NCI-H2171 treated with DMSO at 0.1 percent for 48 hours (cell line): ENCODE measurements around the gene PPT2.

Experiments used
- DNase-seq: peaks from one replicate; lab custom pipeline; 2025; lab: John Stamatoyannopoulos, UW

The PPT2 gene

GRCh38 chr6:32151863-32152768 lies 1.8 kb upstream of the PPT2 start, which contains the start of gene PRRT1:
Gene PRRT1 (minus strand): TSS chr6:32151939. CDS start chr6:32151827, 112 bp downstream.
- no peak for DNase-seq

DNA sequence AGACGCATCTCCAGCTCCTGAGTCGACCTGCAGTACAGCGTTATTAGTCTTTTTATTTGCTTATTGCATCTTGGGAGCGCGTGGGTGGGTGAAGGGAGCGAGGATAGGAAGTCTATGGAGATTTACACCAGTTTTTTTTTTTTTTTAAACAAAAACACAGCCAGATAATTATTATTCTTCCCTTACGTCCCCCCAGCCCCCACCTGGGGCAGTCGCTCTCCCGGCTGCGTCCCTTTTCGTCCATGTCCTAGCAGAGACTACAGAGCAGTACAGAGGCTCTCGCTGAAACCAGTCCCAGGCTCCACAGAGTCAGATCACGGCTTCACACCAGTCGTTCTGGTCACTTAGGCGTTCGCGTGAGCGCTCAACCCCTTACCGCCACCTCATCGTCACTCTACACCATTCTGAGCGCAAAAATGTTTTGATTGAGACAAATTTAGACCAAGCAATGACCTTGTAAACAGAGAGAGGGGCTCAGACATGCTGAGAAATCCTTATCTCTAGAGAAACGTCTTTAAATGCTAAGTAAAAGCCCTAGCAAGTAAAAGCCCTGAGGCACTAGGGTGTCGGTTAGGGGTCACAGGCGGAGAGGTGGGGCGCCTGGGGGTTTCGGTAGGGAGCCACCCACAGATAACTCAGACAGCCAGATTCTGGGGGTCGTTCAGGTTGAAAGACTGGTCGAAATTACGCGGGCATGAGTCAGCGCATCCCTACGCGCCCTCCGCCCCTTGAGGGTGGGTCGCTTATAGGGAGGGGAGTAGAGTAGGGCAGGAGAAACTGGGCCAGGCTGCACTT lies 975 bp upstream of the PPT2 start:
- DNase-seq = no peak

- peak; percentile 69 for DNase-seq
Measured at GRCh38 chr6:32154514-32155161, 697 bp downstream of the PPT2 start.

- DNase-seq = no peak
Measured at GRCh38 chr6:32156891-32157290, 3.0 kb downstream of the PPT2 start.

DNA sequence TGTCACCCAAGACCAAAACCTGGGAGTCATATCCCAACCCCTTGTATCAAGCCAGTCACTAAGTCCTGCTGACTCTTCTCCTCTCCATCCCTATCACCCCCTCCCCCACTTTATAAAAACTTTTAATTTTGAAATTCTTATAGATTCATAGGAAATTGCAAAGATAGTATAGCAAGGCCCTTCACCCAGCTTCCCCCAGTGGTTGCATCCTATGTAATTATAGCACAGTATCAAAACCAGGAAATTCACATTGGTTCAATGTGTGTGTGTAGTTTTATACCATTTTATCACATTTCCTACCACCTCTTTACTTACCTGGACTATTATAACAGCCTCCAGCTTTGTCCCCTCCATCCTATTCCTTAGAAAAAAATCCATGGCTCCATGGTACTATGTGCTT lies 4.1 kb downstream of the PPT2 start:
- no peak for DNase-seq

- no peak for DNase-seq
Measured at GRCh38 chr6:32163559-32164258, 9.8 kb downstream of the PPT2 start.

DNA sequence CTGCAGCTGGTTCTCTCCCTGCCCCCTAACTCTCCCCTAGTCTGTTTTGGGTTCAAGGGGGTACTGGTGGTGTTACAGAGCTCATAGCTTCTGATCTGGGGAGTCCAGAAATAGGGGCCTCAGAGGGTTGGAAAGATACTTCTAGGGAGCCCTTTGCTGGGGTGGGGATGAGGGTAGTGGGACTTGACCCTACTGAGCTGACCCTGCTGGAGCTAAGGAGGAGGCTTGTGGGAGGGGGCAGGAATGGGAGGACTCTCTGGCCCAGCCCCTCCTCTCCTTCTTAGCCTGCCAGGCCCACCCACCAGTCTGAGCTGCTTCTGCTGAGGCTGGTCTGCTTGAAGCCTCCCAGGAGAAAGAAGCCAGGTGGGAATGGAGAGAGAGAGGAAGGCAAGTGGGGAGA lies 10.4 kb downstream of the PPT2 start, which contains the start of gene EGFL8:
Gene EGFL8 (plus strand): TSS at position 301 of the 400 bp plus-strand sequence. CDS start 1,571 bp downstream, outside the sequence.
- no peak for DNase-seq

GRCh38 chr6:32166411-32167061 lies 12.6 kb downstream of the PPT2 start:
- no peak for DNase-seq

GRCh38 chr6:32167154-32167760 lies 13.3 kb downstream of the PPT2 start:
- DNase-seq = no peak

DNA sequence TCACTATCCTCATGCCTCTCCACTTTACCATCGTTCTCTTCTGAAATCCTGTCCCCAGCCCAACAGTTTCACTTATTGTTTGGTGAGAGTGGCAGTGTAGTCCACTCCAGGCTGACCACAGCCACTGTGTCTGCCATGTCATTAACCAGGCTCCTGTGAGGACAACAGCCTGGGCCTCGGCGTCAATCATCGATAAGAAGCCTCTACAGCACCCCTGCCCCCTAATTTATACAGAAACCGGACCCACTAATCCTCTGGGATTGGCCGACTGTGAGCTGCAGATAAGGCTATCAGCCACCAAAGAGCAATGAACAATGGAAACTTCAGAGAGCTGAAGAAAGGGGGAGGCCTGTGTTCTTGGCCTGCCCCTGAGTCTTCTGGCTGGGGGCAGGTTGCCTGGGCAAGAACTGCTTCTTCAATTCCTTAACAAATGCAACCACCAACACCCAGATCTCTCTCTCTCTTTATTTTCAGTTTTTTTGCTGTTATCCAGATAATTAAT lies 13.9 kb downstream of the PPT2 start:
- no peak for DNase-seq

DNA sequence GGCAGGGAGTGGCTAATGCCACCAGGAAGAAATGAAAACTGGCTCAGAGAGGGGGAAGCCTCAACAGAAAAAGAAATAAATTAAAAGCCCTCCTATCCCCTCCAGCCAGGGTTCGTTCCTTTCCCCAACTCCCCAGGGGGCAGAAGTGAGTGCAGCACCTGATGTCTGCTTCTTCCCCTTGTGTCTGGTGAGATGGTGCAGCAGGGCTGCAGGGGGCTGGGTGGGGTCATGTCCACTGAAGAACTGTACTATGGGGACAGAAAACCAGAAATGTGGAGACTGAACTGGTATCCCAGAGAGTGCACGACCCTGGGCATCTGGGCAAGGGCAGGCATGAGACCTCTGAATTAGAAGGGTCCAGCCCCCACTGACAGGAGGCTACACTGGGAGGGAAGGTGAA lies 14.4 kb downstream of the PPT2 start:
- DNase-seq = no peak

DNA sequence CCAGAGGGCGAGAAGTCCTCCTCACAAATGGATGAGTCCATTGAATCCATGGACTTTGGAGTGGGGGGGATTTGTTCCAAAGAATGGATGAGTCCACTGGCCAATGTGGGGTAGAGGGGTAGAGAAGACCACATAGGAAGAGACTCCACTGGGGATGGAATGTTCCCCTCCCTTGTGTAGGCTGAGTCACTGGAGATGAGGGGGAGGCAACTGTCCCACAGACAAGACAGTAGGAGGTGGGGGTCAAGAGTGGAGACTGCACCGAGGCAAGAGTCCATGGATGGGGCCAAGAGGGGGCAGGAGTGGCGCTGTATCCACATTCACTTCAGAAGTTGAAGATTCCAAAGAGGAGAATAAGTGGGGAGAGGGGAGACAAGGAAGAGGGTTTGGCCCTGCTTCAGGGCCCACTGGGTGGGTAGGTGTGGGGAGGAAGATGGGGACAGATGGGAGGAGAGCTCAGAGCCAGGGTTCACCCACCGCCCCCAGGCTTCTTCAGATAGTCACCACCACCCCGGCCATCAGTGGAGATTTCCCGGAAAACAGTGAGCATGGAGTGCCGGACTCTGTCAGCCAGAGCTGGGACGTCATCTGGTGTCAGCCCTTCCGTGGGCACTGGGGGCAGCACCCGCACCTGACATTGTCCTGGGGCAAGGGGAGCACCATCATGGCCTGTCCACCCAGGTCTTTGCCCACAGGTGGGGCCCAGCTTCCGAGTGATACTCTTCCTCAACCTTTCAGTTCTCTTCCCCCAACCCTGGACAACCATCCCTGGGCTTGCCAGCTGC lies 15.1 kb downstream of the PPT2 start:
- DNase-seq = no peak

DNA sequence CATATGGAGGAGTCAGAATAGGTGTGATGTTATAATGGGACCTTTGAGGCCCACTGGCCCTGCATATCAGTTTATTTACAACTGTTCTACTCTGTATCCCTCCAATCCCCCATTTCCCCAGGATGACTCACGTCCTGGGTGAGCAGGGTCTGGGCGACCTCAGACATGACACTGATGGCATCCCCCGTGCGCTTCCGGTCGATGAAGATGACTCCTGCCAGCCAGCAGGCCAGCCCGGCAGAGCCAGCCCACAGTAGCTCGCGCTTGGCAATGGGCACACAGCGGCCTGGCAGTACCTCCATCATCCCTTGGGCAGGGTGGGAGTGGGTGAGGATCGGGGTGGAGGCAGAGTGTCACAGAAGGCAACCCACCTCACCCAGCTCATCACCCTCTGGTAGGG lies 16.4 kb downstream of the PPT2 start:
- DNase-seq = no peak

- DNase-seq = no peak
Measured at GRCh38 chr6:32171234-32171633, 17.3 kb downstream of the PPT2 start.

GRCh38 chr6:32173051-32173727 lies 19.2 kb downstream of the PPT2 start:
- no peak for DNase-seq

- no peak for DNase-seq
Measured at GRCh38 chr6:32174416-32174815, 20.5 kb downstream of the PPT2 start.

DNA sequence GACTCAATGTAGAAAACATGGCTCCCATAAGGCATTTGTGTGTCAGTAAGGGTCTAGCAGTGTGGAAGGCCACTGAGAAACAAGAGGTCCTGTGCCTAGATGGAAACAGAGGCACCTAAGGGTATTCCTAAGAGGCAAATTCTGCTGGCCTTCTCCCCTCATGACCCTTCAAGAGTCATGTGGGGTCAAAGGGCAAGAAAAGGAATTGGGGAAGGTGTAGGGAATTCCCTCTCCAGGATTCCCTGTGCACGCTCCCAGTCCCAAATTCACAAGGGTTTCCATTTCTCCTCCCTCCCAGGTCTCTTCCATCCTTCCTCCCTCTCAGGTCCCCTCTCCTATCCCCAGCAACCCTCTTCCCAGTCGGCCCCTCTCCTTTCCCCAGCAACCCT lies 21.4 kb downstream of the PPT2 start:
- no peak for DNase-seq

DNA sequence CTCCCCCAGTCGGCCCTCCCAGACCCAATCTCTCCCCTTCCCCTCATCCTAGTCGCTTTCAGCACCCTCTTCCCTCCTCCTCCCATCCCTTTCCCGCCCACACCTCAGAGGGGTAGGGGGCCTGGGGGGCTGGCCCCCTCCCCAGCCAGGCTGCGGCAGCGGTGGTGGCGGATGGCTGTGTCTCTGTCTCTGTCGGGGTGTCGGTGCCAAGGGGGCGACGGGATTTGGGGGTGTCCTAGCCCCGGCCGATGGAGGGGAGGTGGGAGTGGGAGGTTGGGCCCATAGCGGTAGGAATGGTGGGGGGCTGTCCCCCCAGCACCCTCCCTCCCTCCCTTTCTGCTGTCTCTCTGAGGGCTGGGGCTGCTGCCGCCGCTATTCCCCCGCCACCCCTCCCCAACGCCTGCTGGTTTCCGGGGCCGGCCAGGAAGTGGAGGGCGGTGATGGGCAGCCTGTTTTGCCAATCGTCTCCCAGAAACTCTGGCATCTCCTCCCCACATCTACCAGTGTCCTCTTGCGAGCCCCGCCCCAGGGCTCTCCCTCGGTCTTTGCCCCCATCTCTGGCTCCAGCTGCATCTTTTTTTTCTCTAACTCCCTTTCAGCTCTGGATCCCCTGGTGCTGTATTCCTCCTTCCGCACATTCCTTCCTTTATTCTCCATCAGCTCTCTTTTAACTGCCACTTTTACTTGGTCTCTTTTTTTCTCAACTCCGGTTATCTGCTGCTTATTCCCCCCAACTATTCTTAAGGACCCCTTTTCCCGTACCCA lies 22.0 kb downstream of the PPT2 start, which contains the start of gene AGPAT1:
Gene AGPAT1 (minus strand): TSS at position 374 of the 765 bp plus-strand sequence. CDS start 4,588 bp downstream, outside the sequence.
- peak; percentile 94 for DNase-seq
